Activated naive CD8-positive, alpha-beta T cell treated with anti-CD3 and anti-CD28 coated beads, Interleukin-2, amount 50 U/mL, for 24 hours (primary cell): Measurements from ENCODE around the gene LRRC9.

Source experiments
- ATAC-seq: fragments of 150-1000 bp; cut with Tn5 transposase; one replicate; pipeline ENCODE4 v1.10.0; 2021
- DNase-seq: peaks from one replicate; pipeline ENCODE4 v3.0.0; 2021
- H3K27ac Mint-ChIP-seq: one replicate; pipeline ENCODE4 v1.8.0; 2021; ENCODE audit warnings: mild to moderate bottlenecking, mixed read lengths
- H3K27me3 Mint-ChIP-seq: one replicate; pipeline ENCODE4 v1.8.0; 2021; ENCODE audit warnings: mixed read lengths
- H3K36me3 Mint-ChIP-seq: one replicate; pipeline ENCODE4 v1.8.0; 2021; ENCODE audit warnings: low read depth, mixed read lengths
- H3K4me1 Mint-ChIP-seq: one replicate; pipeline ENCODE4 v1.8.0; 2021; ENCODE audit warnings: mixed read lengths
- H3K4me3 Mint-ChIP-seq: one replicate; pipeline ENCODE4 v1.8.0; 2021; ENCODE audit warnings: mild to moderate bottlenecking, moderate library complexity, mixed read lengths
- H3K9me3 Mint-ChIP-seq: one replicate; pipeline ENCODE4 v1.8.0; 2021; ENCODE audit warnings: mixed read lengths

The LRRC9 gene

GRCh38 chr14:59919570-59920377 lies at the start of gene LRRC9:
LRRC9 (plus strand) TSS chr14:59920144.
- H3K9me3 Mint-ChIP-seq: no peaks in the 10 kb centered on the region
- peak within 1 kb of the TSS; percentile 73 for H3K4me3 Mint-ChIP-seq
- peaks cover 7% of the 10 kb centered on the region for H3K4me1 Mint-ChIP-seq
- DNase-seq: peak; percentile 12
- no peak for ATAC-seq
- no peaks in the 10 kb centered on the region for H3K36me3 Mint-ChIP-seq
- H3K27ac Mint-ChIP-seq: no peak within 1 kb of the TSS
- peaks cover 39% of the 10 kb centered on the region for H3K27me3 Mint-ChIP-seq

- peak within 1 kb of the TSS; percentile 71 for H3K4me3 Mint-ChIP-seq
- H3K36me3 Mint-ChIP-seq: no peaks in the 10 kb centered on the region
- ATAC-seq (peak; percentile 76), DNase-seq (peak; percentile 22)
- peaks cover 56% of the 10 kb centered on the region for H3K27me3 Mint-ChIP-seq
- no peak within 1 kb of the TSS for H3K27ac Mint-ChIP-seq
- peaks cover 5% of the 10 kb centered on the region for H3K4me1 Mint-ChIP-seq
- no peaks in the 10 kb centered on the region for H3K9me3 Mint-ChIP-seq
Observed at GRCh38 chr14:59870277-59871165, 49.4 kb upstream of the LRRC9 start, which contains the start of gene RTN1. RTN1 (minus strand) TSS chr14:59870776; CDS start chr14:59870630, 146 bp downstream.

GRCh38 chr14:59871166-59871495 lies 48.8 kb upstream of the LRRC9 start:
- peak overlapping the region; percentile 71 for H3K4me3 Mint-ChIP-seq
- DNase-seq (no peak), ATAC-seq (no peak)
- no peaks in the 10 kb centered on the region for H3K9me3 Mint-ChIP-seq
- no peaks in the 10 kb centered on the region for H3K36me3 Mint-ChIP-seq
- peaks cover 5% of the 10 kb centered on the region for H3K4me1 Mint-ChIP-seq
- no peak overlapping the region for H3K27ac Mint-ChIP-seq
- peaks cover 50% of the 10 kb centered on the region for H3K27me3 Mint-ChIP-seq

GRCh38 chr14:59882957-59883356 lies 37.0 kb upstream of the LRRC9 start:
- Mint-ChIP-seq H3K4me1 (no peaks in the 10 kb centered on the region), H3K27ac (no peak overlapping the region), H3K27me3 (peaks cover 24% of the 10 kb centered on the region), H3K36me3 (peaks cover 3% of the 10 kb centered on the region), H3K4me3 (no peak overlapping the region), H3K9me3 (peaks cover 6% of the 10 kb centered on the region)
- DNase-seq: no peak
- no peak for ATAC-seq

GRCh38 chr14:59890676-59891075 lies 29.3 kb upstream of the LRRC9 start:
- ATAC-seq: no peak
- no peak overlapping the region for H3K27ac Mint-ChIP-seq
- H3K27me3 Mint-ChIP-seq: peaks cover 5% of the 10 kb centered on the region
- H3K4me1 Mint-ChIP-seq: no peaks in the 10 kb centered on the region
- no peak for DNase-seq
- H3K36me3 Mint-ChIP-seq: no peaks in the 10 kb centered on the region
- no peak overlapping the region for H3K4me3 Mint-ChIP-seq
- H3K9me3 Mint-ChIP-seq: no peaks in the 10 kb centered on the region

DNA sequence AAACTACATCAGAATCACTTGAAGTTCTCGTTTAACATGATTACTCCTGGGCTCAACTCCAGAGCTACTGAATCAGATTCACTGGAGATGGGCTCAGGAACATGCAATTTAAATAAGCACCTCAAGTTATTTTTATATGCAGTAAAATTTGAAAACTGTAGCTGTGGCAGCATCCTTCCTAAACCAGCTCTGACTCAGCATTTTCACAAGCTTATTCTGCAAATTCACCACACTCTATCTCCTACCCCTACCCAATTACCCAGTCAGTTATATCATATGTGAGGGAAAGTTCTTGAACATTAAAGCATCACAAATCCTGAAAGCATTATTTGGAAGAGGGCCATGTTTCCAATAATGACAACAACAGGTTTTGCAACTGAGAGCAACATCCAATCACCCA lies 24.2 kb upstream of the LRRC9 start:
- H3K9me3 Mint-ChIP-seq: no peaks in the 10 kb centered on the region
- H3K36me3 Mint-ChIP-seq: no peaks in the 10 kb centered on the region
- ATAC-seq (no peak), DNase-seq (no peak)
- H3K4me3 Mint-ChIP-seq: no peak overlapping the region
- no peaks in the 10 kb centered on the region for H3K4me1 Mint-ChIP-seq
- peaks cover 10% of the 10 kb centered on the region for H3K27me3 Mint-ChIP-seq
- no peak overlapping the region for H3K27ac Mint-ChIP-seq

- H3K27ac Mint-ChIP-seq: no peak overlapping the region
- no peaks in the 10 kb centered on the region for H3K9me3 Mint-ChIP-seq
- no peak for ATAC-seq
- H3K4me3 Mint-ChIP-seq: no peak overlapping the region
- H3K4me1 Mint-ChIP-seq: no peaks in the 10 kb centered on the region
- DNase-seq: no peak
- peaks cover 12% of the 10 kb centered on the region for H3K27me3 Mint-ChIP-seq
- H3K36me3 Mint-ChIP-seq: no peaks in the 10 kb centered on the region
Observed at GRCh38 chr14:59897757-59898383, 22.1 kb upstream of the LRRC9 start.

DNA sequence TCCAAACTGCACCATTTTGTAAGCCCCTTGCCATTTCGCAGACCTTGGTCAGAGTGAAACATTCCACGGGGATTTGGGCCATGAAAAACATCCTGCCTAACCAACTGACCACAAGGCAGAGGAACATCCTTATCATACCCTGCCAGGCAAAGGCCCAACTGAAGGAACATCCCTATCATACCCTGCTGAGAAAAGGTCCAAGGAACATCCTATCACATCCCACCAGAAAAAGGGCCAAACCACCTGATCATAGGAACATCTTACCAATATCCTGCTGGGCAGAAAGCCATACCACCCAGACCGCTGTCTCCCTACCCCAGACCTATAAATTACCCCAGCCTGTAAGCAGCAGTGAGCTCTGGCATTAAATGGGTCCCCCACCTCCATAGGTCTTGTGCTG lies 19.4 kb upstream of the LRRC9 start:
- H3K4me3 Mint-ChIP-seq: no peak overlapping the region
- ATAC-seq (no peak), DNase-seq (no peak)
- peaks cover 12% of the 10 kb centered on the region for H3K27me3 Mint-ChIP-seq
- no peaks in the 10 kb centered on the region for H3K9me3 Mint-ChIP-seq
- H3K36me3 Mint-ChIP-seq: no peaks in the 10 kb centered on the region
- H3K27ac Mint-ChIP-seq: no peak overlapping the region
- H3K4me1 Mint-ChIP-seq: no peaks in the 10 kb centered on the region

DNA sequence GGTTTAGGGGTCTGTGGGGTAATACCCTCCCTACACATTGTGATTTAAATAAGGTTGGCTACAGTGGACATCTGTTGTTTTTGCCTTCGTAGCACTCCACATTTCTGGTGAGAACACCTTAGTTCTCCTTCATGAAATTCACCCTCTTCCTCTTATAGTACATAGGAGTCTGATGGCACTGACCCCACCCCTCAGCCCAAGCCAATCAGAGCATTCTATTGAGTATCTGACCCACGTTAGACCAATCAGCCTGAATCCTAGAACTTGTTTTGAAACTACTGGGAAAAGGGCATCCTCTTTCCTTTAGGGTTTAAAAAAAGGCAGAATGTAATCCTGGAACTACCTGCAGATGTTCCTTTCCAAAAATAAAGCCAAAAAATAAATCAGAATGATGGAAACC lies 15.8 kb upstream of the LRRC9 start:
- no peak for DNase-seq
- Mint-ChIP-seq H3K4me1 (no peaks in the 10 kb centered on the region), H3K4me3 (no peak overlapping the region), H3K27me3 (peaks cover 9% of the 10 kb centered on the region), H3K27ac (no peak overlapping the region), H3K36me3 (no peaks in the 10 kb centered on the region), H3K9me3 (no peaks in the 10 kb centered on the region)
- no peak for ATAC-seq

- no peak overlapping the region for H3K27ac Mint-ChIP-seq
- ATAC-seq: no peak
Observed at GRCh38 chr14:59905188-59905587, 14.8 kb upstream of the LRRC9 start.

GRCh38 chr14:59912443-59912842 lies 7.5 kb upstream of the LRRC9 start:
- DNase-seq: no peak
- H3K9me3 Mint-ChIP-seq: no peaks in the 10 kb centered on the region
- ATAC-seq: no peak
- no peak overlapping the region for H3K4me3 Mint-ChIP-seq
- H3K27me3 Mint-ChIP-seq: peaks cover 26% of the 10 kb centered on the region
- no peaks in the 10 kb centered on the region for H3K4me1 Mint-ChIP-seq
- H3K27ac Mint-ChIP-seq: no peak overlapping the region
- no peaks in the 10 kb centered on the region for H3K36me3 Mint-ChIP-seq

More at GRCh38 chr14:59905188-59905587, 14.8 kb upstream of the LRRC9 start:
- Mint-ChIP-seq H3K4me1 (no peaks in the 10 kb centered on the region), H3K4me3 (no peak overlapping the region), H3K9me3 (no peaks in the 10 kb centered on the region), H3K27me3 (peaks cover 10% of the 10 kb centered on the region), H3K36me3 (no peaks in the 10 kb centered on the region)
- DNase-seq: no peak

DNA sequence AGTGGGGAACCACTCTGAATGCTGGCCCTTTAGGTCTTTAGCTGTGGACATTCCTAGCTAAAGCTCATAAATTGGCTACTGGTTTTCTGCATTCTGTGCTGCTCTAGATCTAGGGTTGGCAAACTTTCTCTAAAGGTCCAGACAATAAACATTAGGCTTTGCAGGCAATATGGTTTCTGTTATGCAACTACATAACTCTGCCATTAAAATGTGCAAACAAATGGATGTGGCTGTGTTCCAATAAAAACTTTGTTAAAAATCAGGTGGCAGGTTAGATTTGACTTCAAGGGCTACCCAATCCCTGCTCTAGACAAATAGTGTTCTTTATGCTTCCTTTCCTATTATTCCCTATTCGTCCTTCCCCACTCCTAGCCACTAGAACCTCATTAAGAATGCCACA lies 6.8 kb upstream of the LRRC9 start:
- DNase-seq (no peak), ATAC-seq (no peak)
- Mint-ChIP-seq H3K4me3 (no peak overlapping the region), H3K4me1 (no peaks in the 10 kb centered on the region), H3K9me3 (no peaks in the 10 kb centered on the region), H3K27me3 (peaks cover 26% of the 10 kb centered on the region), H3K36me3 (no peaks in the 10 kb centered on the region), H3K27ac (no peak overlapping the region)

- H3K27me3 Mint-ChIP-seq: peaks cover 39% of the 10 kb centered on the region
- H3K4me1 Mint-ChIP-seq: peaks cover 7% of the 10 kb centered on the region
- peak overlapping the region; percentile 14 for H3K27ac Mint-ChIP-seq
- DNase-seq (peak; percentile 19), ATAC-seq (peak; percentile 56)
- no peaks in the 10 kb centered on the region for H3K36me3 Mint-ChIP-seq
- H3K4me3 Mint-ChIP-seq: peak overlapping the region; percentile 73
- no peaks in the 10 kb centered on the region for H3K9me3 Mint-ChIP-seq
Observed at GRCh38 chr14:59918824-59919569, 947 bp upstream of the LRRC9 start.

- Mint-ChIP-seq H3K9me3 (no peaks in the 10 kb centered on the region), H3K36me3 (no peaks in the 10 kb centered on the region), H3K27me3 (peaks cover 39% of the 10 kb centered on the region), H3K4me3 (peak overlapping the region; percentile 21), H3K4me1 (peaks cover 7% of the 10 kb centered on the region), H3K27ac (no peak overlapping the region)
- DNase-seq (no peak), ATAC-seq (no peak)
Observed at GRCh38 chr14:59920378-59920683, 387 bp downstream of the LRRC9 start.
